Mesothelial cell of epicardium (in vitro differentiated cells): Measurements from ENCODE around the gene TRPM5. TPM values are rescaled to one million over a fixed set of nuclear protein-coding genes. Genes with fewer than 3 reads are reported as not detected.

Source experiments
- DNase-seq, 2 experiments: peaks; one replicate each; pipeline ENCODE4 v3.0.0; 2021; ENCODE audit warnings: low spot score in 2 of 2; ENCODE audit not compliant: unreplicated experiment in 2 of 2
- H3K27ac Mint-ChIP-seq: 2 replicates; pipeline ENCODE4 v1.8.0; 2021; ENCODE audit warnings: mixed read lengths
- H3K27me3 Mint-ChIP-seq: 2 replicates; pipeline ENCODE4 v1.8.0; 2021; ENCODE audit warnings: low read depth, mixed read lengths
- H3K36me3 Mint-ChIP-seq: 2 replicates; pipeline ENCODE4 v1.8.0; 2021; ENCODE audit warnings: mixed read lengths
- H3K4me1 Mint-ChIP-seq: 2 replicates; pipeline ENCODE4 v1.8.0; 2021; ENCODE audit warnings: mixed read lengths
- H3K4me3 Mint-ChIP-seq: 2 replicates; pipeline ENCODE4 v1.8.0; 2021; ENCODE audit warnings: mild to moderate bottlenecking, moderate library complexity, mixed read lengths
- H3K9me3 Mint-ChIP-seq: 2 replicates; pipeline ENCODE4 v1.8.0; 2021; ENCODE audit warnings: mixed read lengths
- CTCF ChIP-seq: fragments of 200-600 bp; sonication (generic); IDR thresholded peaks from one replicate; pipeline ENCODE4 v1.5.0; 2021; ENCODE audit warnings: antibody characterized with exemption; ENCODE audit not compliant: unreplicated experiment
- total RNA-seq: library from RNA; stranded (reverse); gene quantifications from 3 replicates; pipeline ENCODE4 v1.2.1, GENCODE V29; 2021

Gene TRPM5
- total RNA-seq, 1 donor from 2014 or later = 6.9 TPM

GRCh38 chr11:2409126-2409525 is 35.2 kb downstream of the TRPM5 start:
- H3K4me3 Mint-ChIP-seq = peak overlapping the region; percentile 24
- DNase-seq = no peak
- no peak for TF ChIP-seq CTCF
- H3K4me1 Mint-ChIP-seq = peaks cover 46% of the 10 kb centered on the region
- H3K27ac Mint-ChIP-seq = peak overlapping the region; percentile 99
- no peaks in the 10 kb centered on the region for H3K9me3 Mint-ChIP-seq
- H3K27me3 Mint-ChIP-seq = no peaks in the 10 kb centered on the region
- no peaks in the 10 kb centered on the region for H3K36me3 Mint-ChIP-seq

GRCh38 chr11:2408671-2409070 is 35.6 kb downstream of the TRPM5 start:
- H3K27ac Mint-ChIP-seq = peak overlapping the region; percentile 99
- peaks cover 2% of the 10 kb centered on the region for H3K36me3 Mint-ChIP-seq
- no peaks in the 10 kb centered on the region for H3K9me3 Mint-ChIP-seq
- no peak overlapping the region for H3K4me3 Mint-ChIP-seq
- DNase-seq = no peak
- peaks cover 46% of the 10 kb centered on the region for H3K4me1 Mint-ChIP-seq
- TF ChIP-seq CTCF = no peak
- no peaks in the 10 kb centered on the region for H3K27me3 Mint-ChIP-seq

- Mint-ChIP-seq H3K9me3 (no peaks in the 10 kb centered on the region), H3K4me3 (no peak overlapping the region), H3K27me3 (no peaks in the 10 kb centered on the region), H3K4me1 (peaks cover 52% of the 10 kb centered on the region), H3K27ac (no peak overlapping the region), H3K36me3 (peaks cover 2% of the 10 kb centered on the region)
- DNase-seq = no peak
- TF ChIP-seq CTCF = no peak
These were observed 37.4 kb downstream of the TRPM5 start for GRCh38 chr11:2406878-2407410.

GRCh38 chr11:2406451-2406850 is 37.9 kb downstream of the TRPM5 start:
- H3K27me3 Mint-ChIP-seq = no peaks in the 10 kb centered on the region
- H3K4me3 Mint-ChIP-seq = no peak overlapping the region
- peaks cover 54% of the 10 kb centered on the region for H3K4me1 Mint-ChIP-seq
- H3K27ac Mint-ChIP-seq = peak overlapping the region; percentile 30
- H3K36me3 Mint-ChIP-seq = peaks cover 2% of the 10 kb centered on the region
- DNase-seq = no peak
- no peak for TF ChIP-seq CTCF
- no peaks in the 10 kb centered on the region for H3K9me3 Mint-ChIP-seq

DNA sequence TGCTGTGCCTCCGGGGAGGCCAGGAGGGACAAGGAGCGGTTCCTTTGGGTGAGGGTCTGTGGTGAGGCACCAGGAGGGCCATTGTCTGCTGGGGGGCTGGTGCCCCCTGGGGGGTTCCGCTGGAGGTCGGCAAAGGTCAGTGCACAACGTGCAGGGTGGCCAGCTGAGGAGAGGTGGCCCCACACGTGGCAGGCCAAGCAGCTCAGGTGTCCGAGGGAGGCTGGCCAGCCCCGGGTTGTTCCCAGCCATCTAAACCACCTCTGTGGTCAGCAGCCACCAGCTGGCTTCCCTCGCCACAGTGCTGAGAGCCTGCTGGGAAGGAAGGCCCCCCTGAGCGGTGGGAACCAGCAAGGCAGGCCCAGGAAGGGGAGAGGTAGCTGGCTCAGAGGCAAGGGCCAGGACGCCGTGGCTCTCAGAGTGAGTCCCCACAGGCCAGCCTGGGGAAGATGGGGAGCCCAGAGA is 39.5 kb downstream of the TRPM5 start:
- Mint-ChIP-seq H3K4me3 (no peak overlapping the region), H3K36me3 (peaks cover 2% of the 10 kb centered on the region), H3K27ac (peak overlapping the region; percentile 72), H3K9me3 (no peaks in the 10 kb centered on the region), H3K27me3 (no peaks in the 10 kb centered on the region), H3K4me1 (peaks cover 42% of the 10 kb centered on the region)
- no peak for TF ChIP-seq CTCF
- DNase-seq = no peak
